ENCODE results near the gene PIGP.
"Not testable (repeated sequence)": the region's sequence is repeated elsewhere in the genome, so short reads cannot be mapped to it uniquely, and the experiment has no call there.

PIGP gene

GRCh38 chr21:37071561-37072273 lies 1.2 kb downstream of the PIGP start:
- Mint-ChIP-seq H3K27ac (peak overlapping the region; percentile 90), H3K36me3 (peaks cover 23% of the 10 kb centered on the region), H3K9me3 (peaks cover 1% of the 10 kb centered on the region), H3K4me3 (peak overlapping the region; percentile 73), H3K27me3 (peaks cover 7% of the 10 kb centered on the region), H3K4me1 (peaks cover 33% of the 10 kb centered on the region)
- CTCF ChIA-PET = interaction anchor here (1.3 kb wide), 1 partner anchor 95 kb away, joined by 4 read pairs; no protein-coding TSS in a partner anchor
- DNase-seq = no peak

GRCh38 chr21:37065561-37066177 lies 7.2 kb downstream of the PIGP start:
- no peak for DNase-seq
- H3K4me3 Mint-ChIP-seq = no peak overlapping the region
- no peaks in the 10 kb centered on the region for H3K9me3 Mint-ChIP-seq
- H3K27ac Mint-ChIP-seq = no peak overlapping the region
- H3K36me3 Mint-ChIP-seq = peaks cover 7% of the 10 kb centered on the region
- CTCF ChIA-PET = no interaction called here
- H3K4me1 Mint-ChIP-seq = peaks cover 3% of the 10 kb centered on the region
- no peaks in the 10 kb centered on the region for H3K27me3 Mint-ChIP-seq

- H3K4me3 Mint-ChIP-seq = no peak overlapping the region
- no peak for DNase-seq
- H3K36me3 Mint-ChIP-seq = peaks cover 7% of the 10 kb centered on the region
- no peaks in the 10 kb centered on the region for H3K9me3 Mint-ChIP-seq
- CTCF ChIA-PET = no interaction called here
- no peaks in the 10 kb centered on the region for H3K27me3 Mint-ChIP-seq
- no peaks in the 10 kb centered on the region for H3K4me1 Mint-ChIP-seq
- H3K27ac Mint-ChIP-seq = no peak overlapping the region
Observed at GRCh38 chr21:37064841-37065240, 8.0 kb downstream of the PIGP start.

GRCh38 chr21:37063433-37063832 lies 9.4 kb downstream of the PIGP start:
- Mint-ChIP-seq H3K27me3 (no peaks in the 10 kb centered on the region), H3K36me3 (peaks cover 2% of the 10 kb centered on the region), H3K4me3 (no peak overlapping the region), H3K27ac (no peak overlapping the region), H3K4me1 (no peaks in the 10 kb centered on the region), H3K9me3 (no peaks in the 10 kb centered on the region)
- CTCF ChIA-PET = no interaction called here
- no peak for DNase-seq

- Mint-ChIP-seq H3K27ac (no peak overlapping the region), H3K4me1 (no peaks in the 10 kb centered on the region)
- CTCF ChIA-PET = no interaction called here
Observed at GRCh38 chr21:37062593-37062935, 10.3 kb downstream of the PIGP start.

GRCh38 chr21:37061926-37062592 lies 10.8 kb downstream of the PIGP start:
- Mint-ChIP-seq H3K9me3 (no peaks in the 10 kb centered on the region), H3K36me3 (no peaks in the 10 kb centered on the region), H3K4me1 (no peaks in the 10 kb centered on the region), H3K4me3 (no peak overlapping the region), H3K27me3 (no peaks in the 10 kb centered on the region), H3K27ac (no peak overlapping the region)
- DNase-seq = no peak
- CTCF ChIA-PET = no interaction called here

More at GRCh38 chr21:37062593-37062935, 10.3 kb downstream of the PIGP start:
- no peak overlapping the region for H3K4me3 Mint-ChIP-seq
- peaks cover 1% of the 10 kb centered on the region for H3K36me3 Mint-ChIP-seq
- H3K9me3 Mint-ChIP-seq = no peaks in the 10 kb centered on the region
- no peak for DNase-seq
- H3K27me3 Mint-ChIP-seq = no peaks in the 10 kb centered on the region

- H3K4me3 Mint-ChIP-seq = no peak overlapping the region
- no peaks in the 10 kb centered on the region for H3K36me3 Mint-ChIP-seq
- no peak overlapping the region for H3K27ac Mint-ChIP-seq
- no peaks in the 10 kb centered on the region for H3K9me3 Mint-ChIP-seq
- H3K27me3 Mint-ChIP-seq = no peaks in the 10 kb centered on the region
- no peak for DNase-seq
- no peaks in the 10 kb centered on the region for H3K4me1 Mint-ChIP-seq
- CTCF ChIA-PET = no interaction called here
Observed at GRCh38 chr21:37060296-37060695, 12.6 kb downstream of the PIGP start.

- H3K9me3 Mint-ChIP-seq = no peaks in the 10 kb centered on the region
- no peaks in the 10 kb centered on the region for H3K4me1 Mint-ChIP-seq
- H3K4me3 Mint-ChIP-seq = no peak overlapping the region
- peaks cover 5% of the 10 kb centered on the region for H3K27me3 Mint-ChIP-seq
- CTCF ChIA-PET = no interaction called here
- H3K36me3 Mint-ChIP-seq = no peaks in the 10 kb centered on the region
- DNase-seq = no peak
- no peak overlapping the region for H3K27ac Mint-ChIP-seq
Observed at GRCh38 chr21:37059181-37059580, 13.7 kb downstream of the PIGP start.

- DNase-seq = no peak
- no peaks in the 10 kb centered on the region for H3K4me1 Mint-ChIP-seq
- H3K27ac Mint-ChIP-seq = no peak overlapping the region
- H3K4me3 Mint-ChIP-seq = no peak overlapping the region
- no peaks in the 10 kb centered on the region for H3K36me3 Mint-ChIP-seq
- CTCF ChIA-PET = no interaction called here
- H3K9me3 Mint-ChIP-seq = no peaks in the 10 kb centered on the region
- peaks cover 5% of the 10 kb centered on the region for H3K27me3 Mint-ChIP-seq
Observed at GRCh38 chr21:37058261-37058660, 14.6 kb downstream of the PIGP start.

GRCh38 chr21:37057614-37058013 lies 15.3 kb downstream of the PIGP start:
- no peak for DNase-seq
- Mint-ChIP-seq H3K4me3 (no peak overlapping the region), H3K9me3 (no peaks in the 10 kb centered on the region), H3K27ac (no peak overlapping the region), H3K36me3 (no peaks in the 10 kb centered on the region), H3K27me3 (peaks cover 5% of the 10 kb centered on the region), H3K4me1 (no peaks in the 10 kb centered on the region)
- CTCF ChIA-PET = no interaction called here

- no peak for DNase-seq
- H3K36me3 Mint-ChIP-seq = no peaks in the 10 kb centered on the region
- no peaks in the 10 kb centered on the region for H3K4me1 Mint-ChIP-seq
- H3K4me3 Mint-ChIP-seq = no peak overlapping the region
- H3K27ac Mint-ChIP-seq = no peak overlapping the region
- peaks cover 5% of the 10 kb centered on the region for H3K27me3 Mint-ChIP-seq
- no peaks in the 10 kb centered on the region for H3K9me3 Mint-ChIP-seq
- CTCF ChIA-PET = no interaction called here
Observed at GRCh38 chr21:37055271-37055855, 17.5 kb downstream of the PIGP start.

- H3K4me3 Mint-ChIP-seq, DNase-seq, CTCF ChIA-PET, H3K36me3 Mint-ChIP-seq, H3K27ac Mint-ChIP-seq, H3K9me3 Mint-ChIP-seq: not testable (repeated sequence)
- peaks cover 28% of the 10 kb centered on the region for H3K27me3 Mint-ChIP-seq
- peaks cover 11% of the 10 kb centered on the region for H3K4me1 Mint-ChIP-seq
Observed at GRCh38 chr21:37049741-37050140, 23.1 kb downstream of the PIGP start.

- no peak for DNase-seq
- Mint-ChIP-seq H3K27ac (no peak overlapping the region), H3K9me3 (no peaks in the 10 kb centered on the region), H3K27me3 (peaks cover 28% of the 10 kb centered on the region), H3K4me3 (no peak overlapping the region), H3K36me3 (no peaks in the 10 kb centered on the region), H3K4me1 (peaks cover 15% of the 10 kb centered on the region)
- CTCF ChIA-PET = no interaction called here
Observed at GRCh38 chr21:37047079-37047478, 25.8 kb downstream of the PIGP start.

GRCh38 chr21:37045556-37045955 lies 27.3 kb downstream of the PIGP start:
- no peaks in the 10 kb centered on the region for H3K36me3 Mint-ChIP-seq
- CTCF ChIA-PET = interaction anchor here (0.9 kb wide), 1 partner anchor 35 kb away, joined by 3 read pairs; no protein-coding TSS in a partner anchor
- H3K4me3 Mint-ChIP-seq = no peak overlapping the region
- no peak overlapping the region for H3K27ac Mint-ChIP-seq
- no peaks in the 10 kb centered on the region for H3K9me3 Mint-ChIP-seq
- peaks cover 28% of the 10 kb centered on the region for H3K27me3 Mint-ChIP-seq
- H3K4me1 Mint-ChIP-seq = peaks cover 15% of the 10 kb centered on the region
- no peak for DNase-seq
